Breast epithelium (tissue), 3 donors: ENCODE data around the gene MTFR2.

Experiments
- CTCF ChIP-seq, 3 donors: fragments of 450-650 bp; IDR thresholded peaks; one replicate each; pipeline ENCODE4 v1.5.1; 2016 to 2017; ENCODE audit warnings: antibody characterized with exemption in 3 of 3, mild to moderate bottlenecking in 3 of 3, moderate library complexity in 3 of 3
- POLR2A ChIP-seq: fragments of 450-650 bp; IDR thresholded peaks from one replicate; pipeline ENCODE4 v1.6.1; 2016; ENCODE audit warnings: antibody characterized with exemption, mild to moderate bottlenecking, moderate library complexity

GRCh38 chr6:136208783-136209182 is 41.3 kb downstream of the MTFR2 start:
- TF ChIP-seq POLR2A (no peak), CTCF (IDR thresholded peaks at IDR 0.05) (no peak)
